Nephron (organoid): Measurements from ENCODE around the gene SQOR.

Experiments used
- H3K27ac Mint-ChIP-seq, 3 experiments: 2 replicates each; pipeline ENCODE4 v1.8.0; 2020; ENCODE audit warnings: mixed read lengths in 3 of 3, mild to moderate bottlenecking in 2 of 3, moderate library complexity in 1 of 3
- H3K27me3 Mint-ChIP-seq: 2 replicates; pipeline ENCODE4 v1.8.0; 2021; ENCODE audit warnings: low read depth, mild to moderate bottlenecking, moderate library complexity, mixed read lengths
- H3K36me3 Mint-ChIP-seq: 2 replicates; pipeline ENCODE4 v1.8.0; 2020; ENCODE audit warnings: low read depth, mixed read lengths
- H3K4me1 Mint-ChIP-seq: 2 replicates; pipeline ENCODE4 v1.8.0; 2020; ENCODE audit warnings: mixed read lengths
- H3K4me3 Mint-ChIP-seq, 3 experiments: 2 replicates each; pipeline ENCODE4 v1.8.0; 2020; ENCODE audit warnings: mild to moderate bottlenecking in 3 of 3, mixed read lengths in 3 of 3, moderate library complexity in 2 of 3
- H3K9me3 Mint-ChIP-seq: 2 replicates; pipeline ENCODE4 v1.8.0; 2020; ENCODE audit warnings: mixed read lengths
- CTCF ChIP-seq, 3 experiments: fragments of 200-600 bp; sonication (generic); IDR thresholded peaks; one replicate each; pipeline ENCODE4 v1.5.0; 2021; ENCODE audit warnings: antibody characterized with exemption in 3 of 3; ENCODE audit not compliant: unreplicated experiment in 3 of 3

The SQOR gene

DNA sequence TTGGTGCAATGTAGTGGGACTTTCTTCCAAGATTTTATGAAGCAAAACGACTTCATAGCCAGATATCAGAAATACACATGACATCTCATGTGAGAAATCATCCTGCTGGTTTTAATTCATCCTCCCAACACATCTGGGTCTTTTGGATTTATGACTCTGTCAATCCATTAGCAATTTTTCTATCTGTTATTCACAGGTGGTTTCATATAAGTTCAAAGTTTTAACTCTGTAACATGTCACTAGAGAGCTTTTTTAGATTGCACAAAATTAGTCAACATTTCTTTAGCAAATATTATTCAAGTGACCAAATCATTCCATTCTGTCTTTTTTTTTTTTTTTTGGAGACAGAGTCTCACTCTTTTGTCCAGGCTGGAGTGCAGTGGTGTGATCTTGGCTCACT is 30.4 kb downstream of the SQOR start:
- H3K4me1 Mint-ChIP-seq: peaks cover 8% of the 10 kb centered on the region
- no peak for TF ChIP-seq CTCF (IDR thresholded peaks at IDR 0.05; ENCODE audit: unreplicated experiment in 3 of 3)

GRCh38 chr15:45666119-45666875 is 31.5 kb downstream of the SQOR start:
- H3K27ac Mint-ChIP-seq: no peak overlapping the region
- no peak overlapping the region for H3K4me3 Mint-ChIP-seq
- no peaks in the 10 kb centered on the region for H3K36me3 Mint-ChIP-seq
- H3K27me3 Mint-ChIP-seq: no peaks in the 10 kb centered on the region
- peaks cover 14% of the 10 kb centered on the region for H3K4me1 Mint-ChIP-seq
- no peak for TF ChIP-seq CTCF (IDR thresholded peaks at IDR 0.05; ENCODE audit: unreplicated experiment in 3 of 3)
- no peaks in the 10 kb centered on the region for H3K9me3 Mint-ChIP-seq

More for the DNA sequence above, 30.4 kb downstream of the SQOR start:
- Mint-ChIP-seq H3K9me3 (no peaks in the 10 kb centered on the region), H3K36me3 (no peaks in the 10 kb centered on the region), H3K4me3 (no peak overlapping the region), H3K27ac (no peak overlapping the region), H3K27me3 (no peaks in the 10 kb centered on the region)

DNA sequence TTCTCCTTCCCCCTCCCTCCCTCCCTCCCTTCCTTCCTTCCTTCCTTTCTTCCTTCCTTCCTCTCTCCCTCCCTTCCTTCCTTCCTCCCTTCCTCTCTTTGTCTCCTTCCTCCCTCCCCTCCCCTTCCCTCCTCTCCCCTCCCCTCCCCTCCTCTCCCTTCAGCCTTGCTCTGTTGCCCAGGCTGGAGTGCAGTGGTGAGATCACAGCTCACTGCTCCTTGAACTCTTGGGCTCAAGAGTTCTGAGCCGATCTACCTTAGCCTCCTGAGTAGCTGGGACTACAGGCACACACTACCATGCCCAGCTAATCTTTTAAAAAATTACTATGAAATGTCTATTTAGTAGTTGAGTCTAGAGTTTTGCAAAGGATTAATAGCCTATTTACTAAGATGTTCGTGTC is 32.2 kb downstream of the SQOR start:
- TF ChIP-seq CTCF (IDR thresholded peaks at IDR 0.05; ENCODE audit: unreplicated experiment in 3 of 3): no peak

DNA sequence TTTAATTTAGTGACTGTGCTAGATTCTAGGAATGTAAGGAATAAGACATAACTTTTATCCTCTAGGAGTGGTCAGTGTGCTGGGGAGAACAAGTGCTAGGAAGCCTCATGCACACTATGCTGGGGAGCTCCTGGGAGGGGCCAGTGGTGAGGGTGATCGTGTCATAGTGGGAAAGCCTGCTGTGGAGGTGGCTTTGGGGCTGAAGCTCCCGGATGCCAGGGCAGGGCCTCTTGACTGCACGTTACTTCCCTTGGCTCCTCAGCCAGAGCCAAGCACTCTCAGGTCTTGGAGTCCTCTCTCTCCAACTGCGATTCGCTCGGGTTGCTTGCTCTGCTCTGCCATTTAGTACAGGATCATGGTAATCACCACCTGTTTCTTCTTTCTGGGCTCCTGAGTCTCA is 33.6 kb downstream of the SQOR start:
- TF ChIP-seq CTCF (IDR thresholded peaks at IDR 0.05; ENCODE audit: unreplicated experiment in 3 of 3): no peak
- Mint-ChIP-seq H3K27me3 (no peaks in the 10 kb centered on the region), H3K4me3 (no peak overlapping the region), H3K9me3 (no peaks in the 10 kb centered on the region), H3K27ac (peak overlapping the region in 1 of 3 experiments; percentile 31), H3K36me3 (no peaks in the 10 kb centered on the region), H3K4me1 (peaks cover 14% of the 10 kb centered on the region)

More for the DNA sequence above, 32.2 kb downstream of the SQOR start:
- H3K36me3 Mint-ChIP-seq: no peaks in the 10 kb centered on the region
- H3K4me3 Mint-ChIP-seq: no peak overlapping the region
- peaks cover 14% of the 10 kb centered on the region for H3K4me1 Mint-ChIP-seq
- H3K27me3 Mint-ChIP-seq: no peaks in the 10 kb centered on the region
- no peaks in the 10 kb centered on the region for H3K9me3 Mint-ChIP-seq
- no peak overlapping the region for H3K27ac Mint-ChIP-seq

GRCh38 chr15:45669422-45669821 is 34.6 kb downstream of the SQOR start:
- Mint-ChIP-seq H3K4me3 (no peak overlapping the region), H3K27ac (peak overlapping the region; percentile 45 to 85 (median 79)), H3K36me3 (no peaks in the 10 kb centered on the region), H3K4me1 (peaks cover 14% of the 10 kb centered on the region), H3K27me3 (no peaks in the 10 kb centered on the region), H3K9me3 (no peaks in the 10 kb centered on the region)
- TF ChIP-seq CTCF (IDR thresholded peaks at IDR 0.05; ENCODE audit: unreplicated experiment in 3 of 3): no peak

- H3K27me3 Mint-ChIP-seq: no peaks in the 10 kb centered on the region
- H3K4me3 Mint-ChIP-seq: no peak overlapping the region
- no peak for TF ChIP-seq CTCF (IDR thresholded peaks at IDR 0.05; ENCODE audit: unreplicated experiment in 3 of 3)
- peaks cover 14% of the 10 kb centered on the region for H3K4me1 Mint-ChIP-seq
- H3K36me3 Mint-ChIP-seq: no peaks in the 10 kb centered on the region
- no peaks in the 10 kb centered on the region for H3K9me3 Mint-ChIP-seq
- H3K27ac Mint-ChIP-seq: peak overlapping the region; percentile 45 to 85 (median 79)
Measured at GRCh38 chr15:45670091-45670490, 35.3 kb downstream of the SQOR start.
